Transverse colon (tissue), 4 donors: ENCODE data around the gene SEMA6C. TPM values are rescaled to one million over a fixed set of nuclear protein-coding genes. Genes with fewer than 3 reads are reported as not detected.
A peak's percentile ranks its signal among the peaks of the same experiment; 100 is the strongest.
"Not testable (repeated sequence)": the region's sequence is repeated elsewhere in the genome, so short reads cannot be mapped to it uniquely, and the experiment has no call there.

ENCODE experiments used
- DNase-seq: peaks from one replicate; pipeline ENCODE4 v3.0.0-alpha.2; 2019
- H3K27ac ChIP-seq, 4 donors: fragments of 200-600 bp; sonication (generic); 2 replicates each; pipeline ENCODE4 v1.5.1; 2016 to 2018; ENCODE audit warnings: inconsistent platforms in 4 of 4
- H3K27me3 ChIP-seq: fragments of 200-600 bp; sonication (generic); 2 replicates; pipeline ENCODE4 v1.5.1; 2017; ENCODE audit warnings: inconsistent platforms
- H3K36me3 ChIP-seq, 4 donors: fragments of 200-600 bp; sonication (generic); 2 replicates each; pipeline ENCODE4 v1.5.1; 2017 to 2019; ENCODE audit warnings: inconsistent platforms in 4 of 4
- H3K4me1 ChIP-seq, 4 donors: fragments of 200-600 bp; sonication (generic); 2 replicates each; pipeline ENCODE4 v1.5.1; 2017 to 2020; ENCODE audit warnings: inconsistent platforms in 4 of 4
- H3K4me3 ChIP-seq, 4 donors: fragments of 200-600 bp; sonication (generic); 1 replicate in 1 of 4; 2 replicates in 3 of 4; pipeline versions ENCODE4 v1.5.1 to v1.6.1; 2017 to 2019; ENCODE audit warnings: inconsistent platforms in 4 of 4
- H3K9me3 ChIP-seq, 2 donors: fragments of 200-600 bp; sonication (generic); 2 replicates each; pipeline ENCODE4 v1.5.1; 2017 to 2019; ENCODE audit warnings: inconsistent platforms in 2 of 2
- EP300 ChIP-seq: sonication (generic); formaldehyde crosslinking; IDR thresholded peaks from one replicate; pipeline ENCODE4 v1.6.1; 2017; ENCODE audit warnings: antibody characterized with exemption, low read depth
- POLR2A ChIP-seq: fragments of 450-650 bp; IDR thresholded peaks from one replicate; pipeline ENCODE4 v1.6.1; 2016; ENCODE audit warnings: antibody characterized with exemption, mild to moderate bottlenecking, moderate library complexity
- POLR2AphosphoS5 ChIP-seq, 3 donors: sonication (generic); formaldehyde crosslinking; IDR thresholded peaks; one replicate each; pipeline ENCODE4 v1.6.1; 2016; ENCODE audit warnings: antibody characterized with exemption in 3 of 3
- WGBS, 2 donors: methylation state at CpG; one replicate each; pipeline ENCODE4 v1.1.5; 2018; ENCODE audit warnings: low coverage in 1 of 2; 5-methylcytosine and 5-hydroxymethylcytosine counted together
- in situ Hi-C, 4 donors: fragments of 200-750 bp; cut with MboI; loops; one replicate each; pipeline versions ENCODE4 v1.15.0 to v1.15.1; 2017; ENCODE audit warnings: low sequenced_read_pairs in 3 of 4, low pct_ligation_motif_present in 1 of 4, low pct_unique_long_range_greater_than_20kb in 1 of 4
- intact Hi-C: fragments of 100-400 bp; cut with DNase I; formaldehyde crosslinking; loops from one replicate; pipeline ENCODE4 v1.15.1; 2023; ENCODE audit warnings: low total_unique reads
- total RNA-seq, 4 donors: library from RNA; depleted of rRNA; stranded (reverse); fragments of >200 nt; gene quantifications; one replicate each; pipeline ENCODE4 v1.1.0, GENCODE V29; 2016
- TF ChIP-seq, protein P1 (sequence below), 5 experiments: fragments of 200-600 bp in 3 of 5; fragments of 450-650 bp in 2 of 5; sonication (generic) in 3 of 5; IDR thresholded peaks; 1 replicate in 2 of 5; 2 replicates in 3 of 5; pipeline ENCODE4 v1.5.1; 2016 to 2017; ENCODE audit warnings: antibody characterized with exemption in 5 of 5, inconsistent platforms in 3 of 5, mild to moderate bottlenecking in 2 of 5, moderate library complexity in 1 of 5

SEMA6C gene
- total RNA-seq, 4 donors from 2014 or later, result 1.8 to 16.3 (median 2.9) TPM

GRCh38 chr1:151192047-151192446 lies 45.6 kb upstream of the SEMA6C start:
- in situ Hi-C loops, result no loop called here
- no peaks in the 10 kb centered on the region for H3K9me3 ChIP-seq
- H3K27ac ChIP-seq, result no peak overlapping the region
- H3K4me3 ChIP-seq, result no peak overlapping the region
- intact Hi-C loops, result no loop called here
- H3K27me3 ChIP-seq, result no peaks in the 10 kb centered on the region
- peaks cover 17 to 41% (median 22%) of the 10 kb centered on the region in 4 donors for H3K4me1 ChIP-seq
- WGBS, 2 donors, result 68% methylated on average over 7 of the region's 7 CpGs; no CpG with 5 or more reads in 1 of the 2 donors
- H3K36me3 ChIP-seq, result no peaks in the 10 kb centered on the region
- no peak for DNase-seq
- TF ChIP-seq POLR2A (no peak), EP300 (no peak), POLR2AphosphoS5 (IDR thresholded peaks at IDR 0.05) (no peak)
- TF ChIP-seq, protein P1, sequence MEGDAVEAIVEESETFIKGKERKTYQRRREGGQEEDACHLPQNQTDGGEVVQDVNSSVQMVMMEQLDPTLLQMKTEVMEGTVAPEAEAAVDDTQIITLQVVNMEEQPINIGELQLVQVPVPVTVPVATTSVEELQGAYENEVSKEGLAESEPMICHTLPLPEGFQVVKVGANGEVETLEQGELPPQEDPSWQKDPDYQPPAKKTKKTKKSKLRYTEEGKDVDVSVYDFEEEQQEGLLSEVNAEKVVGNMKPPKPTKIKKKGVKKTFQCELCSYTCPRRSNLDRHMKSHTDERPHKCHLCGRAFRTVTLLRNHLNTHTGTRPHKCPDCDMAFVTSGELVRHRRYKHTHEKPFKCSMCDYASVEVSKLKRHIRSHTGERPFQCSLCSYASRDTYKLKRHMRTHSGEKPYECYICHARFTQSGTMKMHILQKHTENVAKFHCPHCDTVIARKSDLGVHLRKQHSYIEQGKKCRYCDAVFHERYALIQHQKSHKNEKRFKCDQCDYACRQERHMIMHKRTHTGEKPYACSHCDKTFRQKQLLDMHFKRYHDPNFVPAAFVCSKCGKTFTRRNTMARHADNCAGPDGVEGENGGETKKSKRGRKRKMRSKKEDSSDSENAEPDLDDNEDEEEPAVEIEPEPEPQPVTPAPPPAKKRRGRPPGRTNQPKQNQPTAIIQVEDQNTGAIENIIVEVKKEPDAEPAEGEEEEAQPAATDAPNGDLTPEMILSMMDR (IDR thresholded peaks at IDR 0.05), result no peak

DNA sequence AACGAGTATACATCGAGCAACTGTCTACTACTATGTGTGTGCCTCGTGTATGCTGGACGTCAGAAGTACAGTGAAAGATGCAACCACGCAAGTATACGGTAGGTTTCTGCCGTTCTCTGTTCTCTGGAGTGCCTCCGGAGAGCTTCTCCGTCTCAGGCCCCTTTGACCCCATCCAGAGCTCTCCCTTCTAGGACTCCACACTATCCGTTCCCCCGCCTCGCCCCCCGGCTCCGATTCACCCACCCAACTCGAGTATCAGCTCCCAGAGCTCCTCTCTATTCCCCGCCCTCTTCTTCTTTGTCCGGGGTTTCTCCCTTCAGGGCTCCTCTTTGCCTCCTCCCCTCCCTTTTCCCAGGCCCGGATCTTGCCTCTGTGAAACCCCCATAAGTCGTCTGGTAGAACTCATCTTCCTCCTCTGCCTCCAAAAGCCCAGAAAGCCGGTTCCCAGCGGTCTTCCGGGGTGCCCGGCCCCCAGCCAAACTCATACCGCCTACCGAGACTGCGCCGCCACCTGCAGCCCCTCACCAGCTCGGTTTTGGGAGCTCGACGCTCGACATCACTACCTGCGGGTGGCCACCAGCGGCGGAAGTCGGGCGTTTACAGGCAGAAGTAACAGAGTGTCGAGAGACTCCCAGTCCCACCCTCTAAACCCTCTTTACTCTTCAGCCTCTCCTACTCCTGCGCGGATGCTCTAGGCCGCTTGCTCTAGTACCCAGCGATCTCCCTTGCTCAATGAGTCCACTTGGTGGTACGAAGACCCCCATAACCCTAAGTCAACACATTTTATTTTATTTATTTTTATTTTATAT lies 43.4 kb upstream of the SEMA6C start, which contains the start of gene VPS72:
VPS72 (minus strand) TSS at position 561 of the 809 bp plus-strand sequence; CDS start at position 485, 76 bp downstream.
- Histone ChIP-seq H3K9me3 (no peaks in the 10 kb centered on the region), H3K27me3 (no peaks in the 10 kb centered on the region), H3K27ac (peak within 1 kb of the TSS; percentile 85 to 93 (median 90)), H3K36me3 (peaks cover 0 to 8% (median 4%) of the 10 kb centered on the region in 4 donors), H3K4me1 (peaks cover 16 to 36% (median 21%) of the 10 kb centered on the region in 4 donors), H3K4me3 (peak within 1 kb of the TSS; percentile 67 to 94 (median 86))
- peak; percentile 90 for DNase-seq
- intact Hi-C loops, result no loop called here
- TF ChIP-seq, protein P1 (IDR thresholded peaks at IDR 0.05), result peak; percentile 20 to 69 (median 31)
- TF ChIP-seq POLR2A (peak; percentile 75), EP300 (no peak), POLR2AphosphoS5 (IDR thresholded peaks at IDR 0.05) (peak; percentile 76 to 86 (median 84))
- in situ Hi-C loops, result no loop called here
- 0 to 1% methylated on average over 25 to 42 of the region's 42 CpGs for WGBS, 2 donors

GRCh38 chr1:151188667-151189066 lies 42.2 kb upstream of the SEMA6C start:
- Histone ChIP-seq H3K4me3 (peak overlapping the region in 2 of 4 donors; percentile 67 to 93), H3K4me1 (peaks cover 16 to 34% (median 21%) of the 10 kb centered on the region in 4 donors), H3K27ac (peak overlapping the region; percentile 85 to 93 (median 90)), H3K36me3 (peaks cover 0 to 20% (median 10%) of the 10 kb centered on the region in 4 donors)
- H3K27me3 ChIP-seq, in situ Hi-C loops, intact Hi-C loops, DNase-seq, H3K9me3 ChIP-seq: not testable (repeated sequence)
- WGBS, 2 donors, result 75% methylated on average over 8 of the region's 8 CpGs; no CpG with 5 or more reads in 1 of the 2 donors

- 52 to 53% methylated on average over 1 of the region's 1 CpG for WGBS, 2 donors
- Histone ChIP-seq H3K4me1 (peaks cover 16 to 34% (median 21%) of the 10 kb centered on the region in 4 donors), H3K27me3 (no peaks in the 10 kb centered on the region), H3K36me3 (peaks cover 0 to 34% (median 17%) of the 10 kb centered on the region in 4 donors), H3K27ac (peak overlapping the region in 2 of 4 donors; percentile 7 to 16), H3K4me3 (no peak overlapping the region), H3K9me3 (no peaks in the 10 kb centered on the region)
- no peak for DNase-seq
- in situ Hi-C loops, result no loop called here
- intact Hi-C loops, result no loop called here
- TF ChIP-seq, protein P1 (IDR thresholded peaks at IDR 0.05), result no peak
- TF ChIP-seq EP300 (no peak), POLR2A (no peak), POLR2AphosphoS5 (IDR thresholded peaks at IDR 0.05) (no peak)
Observed at GRCh38 chr1:151187205-151187604, 40.8 kb upstream of the SEMA6C start.
